ENCODE measurements around the gene L3MBTL3.

Gene L3MBTL3

DNA sequence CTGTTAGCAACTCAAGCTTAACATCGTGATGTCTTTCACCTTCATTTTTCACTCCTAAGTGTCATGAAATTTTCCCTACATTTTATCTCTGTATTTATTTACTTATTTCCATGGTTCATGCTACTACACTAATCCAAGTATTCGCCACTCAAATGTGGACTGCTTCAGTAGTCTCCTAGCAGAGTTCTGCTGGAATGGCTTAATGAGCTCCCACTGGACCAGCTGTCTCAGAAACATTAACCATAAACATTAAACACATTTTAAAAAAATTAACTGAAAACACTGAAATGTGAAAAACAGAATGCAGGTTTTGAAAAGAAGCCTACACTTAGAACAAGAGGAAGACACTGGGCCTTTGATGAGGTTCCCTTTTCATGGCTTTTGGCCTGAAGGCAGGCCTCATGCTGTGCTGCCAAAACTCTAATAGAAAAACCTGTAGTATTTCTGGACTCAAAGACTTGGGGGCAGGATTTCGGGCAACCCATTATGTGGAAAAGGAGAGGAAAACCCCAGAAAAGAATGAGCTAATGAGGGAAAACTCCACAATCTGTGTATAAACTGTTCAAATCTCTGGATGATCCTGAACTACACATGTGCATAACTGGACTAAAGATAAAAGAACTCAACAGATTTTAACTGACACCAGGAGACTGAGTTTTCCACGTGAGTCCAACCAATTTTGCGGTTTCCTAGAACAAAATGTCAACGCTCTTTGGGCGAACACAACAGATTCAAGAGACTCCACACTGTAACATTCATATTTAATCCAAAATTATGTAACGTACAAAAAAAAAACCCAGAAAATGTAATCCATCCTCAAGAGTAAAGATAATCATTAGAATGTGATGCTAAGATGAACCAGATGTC, 171.4 kb downstream of the L3MBTL3 start:
- no peak for ATAC-seq
- TF ChIP-seq TOX (CRISPR knock-in tag; IDR thresholded peaks at IDR 0.05; ENCODE audit: borderline replicate concordance) (no peak), OSR1 (CRISPR knock-in tag; IDR thresholded peaks at IDR 0.05) (no peak), ZFP30 (CRISPR knock-in tag; IDR thresholded peaks at IDR 0.05) (no peak), ARNTL (CRISPR knock-in tag; IDR thresholded peaks at IDR 0.05; ENCODE audit: borderline replicate concordance, low read depth) (no peak), ZNF70 (CRISPR knock-in tag; IDR thresholded peaks at IDR 0.05) (no peak), PPARA (CRISPR knock-in tag; IDR thresholded peaks at IDR 0.05; ENCODE audit: borderline replicate concordance) (no peak), ZC3H10 (CRISPR knock-in tag; IDR thresholded peaks at IDR 0.05) (no peak), ZFP3 (CRISPR knock-in tag; IDR thresholded peaks at IDR 0.05) (no peak), GLIS3 (CRISPR knock-in tag; IDR thresholded peaks at IDR 0.05) (no peak)
- TF ChIP-seq, protein P1, sequence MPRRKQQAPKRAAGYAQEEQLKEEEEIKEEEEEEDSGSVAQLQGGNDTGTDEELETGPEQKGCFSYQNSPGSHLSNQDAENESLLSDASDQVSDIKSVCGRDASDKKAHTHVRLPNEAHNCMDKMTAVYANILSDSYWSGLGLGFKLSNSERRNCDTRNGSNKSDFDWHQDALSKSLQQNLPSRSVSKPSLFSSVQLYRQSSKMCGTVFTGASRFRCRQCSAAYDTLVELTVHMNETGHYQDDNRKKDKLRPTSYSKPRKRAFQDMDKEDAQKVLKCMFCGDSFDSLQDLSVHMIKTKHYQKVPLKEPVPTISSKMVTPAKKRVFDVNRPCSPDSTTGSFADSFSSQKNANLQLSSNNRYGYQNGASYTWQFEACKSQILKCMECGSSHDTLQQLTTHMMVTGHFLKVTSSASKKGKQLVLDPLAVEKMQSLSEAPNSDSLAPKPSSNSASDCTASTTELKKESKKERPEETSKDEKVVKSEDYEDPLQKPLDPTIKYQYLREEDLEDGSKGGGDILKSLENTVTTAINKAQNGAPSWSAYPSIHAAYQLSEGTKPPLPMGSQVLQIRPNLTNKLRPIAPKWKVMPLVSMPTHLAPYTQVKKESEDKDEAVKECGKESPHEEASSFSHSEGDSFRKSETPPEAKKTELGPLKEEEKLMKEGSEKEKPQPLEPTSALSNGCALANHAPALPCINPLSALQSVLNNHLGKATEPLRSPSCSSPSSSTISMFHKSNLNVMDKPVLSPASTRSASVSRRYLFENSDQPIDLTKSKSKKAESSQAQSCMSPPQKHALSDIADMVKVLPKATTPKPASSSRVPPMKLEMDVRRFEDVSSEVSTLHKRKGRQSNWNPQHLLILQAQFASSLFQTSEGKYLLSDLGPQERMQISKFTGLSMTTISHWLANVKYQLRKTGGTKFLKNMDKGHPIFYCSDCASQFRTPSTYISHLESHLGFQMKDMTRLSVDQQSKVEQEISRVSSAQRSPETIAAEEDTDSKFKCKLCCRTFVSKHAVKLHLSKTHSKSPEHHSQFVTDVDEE (CRISPR knock-in tag; IDR thresholded peaks at IDR 0.05) = no peak
- TF ChIP-seq, protein P2, sequence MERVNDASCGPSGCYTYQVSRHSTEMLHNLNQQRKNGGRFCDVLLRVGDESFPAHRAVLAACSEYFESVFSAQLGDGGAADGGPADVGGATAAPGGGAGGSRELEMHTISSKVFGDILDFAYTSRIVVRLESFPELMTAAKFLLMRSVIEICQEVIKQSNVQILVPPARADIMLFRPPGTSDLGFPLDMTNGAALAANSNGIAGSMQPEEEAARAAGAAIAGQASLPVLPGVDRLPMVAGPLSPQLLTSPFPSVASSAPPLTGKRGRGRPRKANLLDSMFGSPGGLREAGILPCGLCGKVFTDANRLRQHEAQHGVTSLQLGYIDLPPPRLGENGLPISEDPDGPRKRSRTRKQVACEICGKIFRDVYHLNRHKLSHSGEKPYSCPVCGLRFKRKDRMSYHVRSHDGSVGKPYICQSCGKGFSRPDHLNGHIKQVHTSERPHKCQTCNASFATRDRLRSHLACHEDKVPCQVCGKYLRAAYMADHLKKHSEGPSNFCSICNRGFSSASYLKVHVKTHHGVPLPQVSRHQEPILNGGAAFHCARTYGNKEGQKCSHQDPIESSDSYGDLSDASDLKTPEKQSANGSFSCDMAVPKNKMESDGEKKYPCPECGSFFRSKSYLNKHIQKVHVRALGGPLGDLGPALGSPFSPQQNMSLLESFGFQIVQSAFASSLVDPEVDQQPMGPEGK (CRISPR knock-in tag; IDR thresholded peaks at IDR 0.05; ENCODE audit: borderline replicate concordance) = no peak
